ENCODE measurements around the gene CENPV.
"Not testable (repeated sequence)": the region's sequence is repeated elsewhere in the genome, so short reads cannot be mapped to it uniquely, and the experiment has no call there.

The CENPV gene

DNA sequence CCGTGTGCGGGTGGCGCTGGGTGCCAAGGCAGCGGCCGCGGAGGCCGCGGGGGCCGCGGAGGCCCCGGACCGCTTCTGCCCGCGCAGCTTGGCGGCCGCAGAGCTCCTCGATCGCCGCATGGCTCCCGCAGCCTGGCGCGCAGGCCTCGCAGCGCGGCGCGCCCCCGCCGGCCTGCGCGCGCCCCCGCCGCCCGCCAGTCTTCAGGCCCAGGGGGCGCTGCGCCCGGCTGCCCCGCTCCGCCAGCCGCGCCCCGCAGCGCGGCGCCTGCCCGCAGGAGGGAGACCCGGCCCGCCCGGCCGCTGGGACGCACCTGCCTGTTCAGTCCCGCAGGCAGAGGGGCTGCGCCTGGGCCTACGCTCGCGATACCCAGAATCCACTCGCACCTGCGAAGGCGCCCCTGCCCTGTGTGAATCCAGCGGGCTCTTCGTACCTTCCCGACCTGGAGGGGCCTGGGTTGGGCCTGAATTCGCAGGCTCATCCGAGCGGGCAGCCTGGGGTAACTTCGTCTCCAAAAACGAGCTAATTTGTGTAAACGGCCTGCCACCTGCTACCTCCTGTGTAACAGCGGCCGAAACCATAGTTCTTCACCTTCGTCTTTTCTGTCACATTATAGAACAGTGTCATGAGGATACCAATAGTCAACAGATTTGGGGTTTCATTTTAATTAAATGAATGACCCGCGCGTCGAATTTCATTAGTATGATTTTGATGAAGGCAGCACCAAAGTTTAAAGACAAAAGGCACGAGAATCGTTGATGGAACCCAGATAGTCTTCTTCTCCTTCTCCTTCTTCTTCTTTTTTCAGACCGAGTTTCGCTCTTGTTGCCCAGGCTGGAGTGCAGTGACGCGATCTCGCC is at the start of gene CENPV:
CENPV (minus strand) TSS at position 153 of the 858 bp plus-strand sequence; CDS start at position 120, 33 bp downstream.
- peak in 1 of 2 experiments; percentile 51 for DNase-seq

DNA sequence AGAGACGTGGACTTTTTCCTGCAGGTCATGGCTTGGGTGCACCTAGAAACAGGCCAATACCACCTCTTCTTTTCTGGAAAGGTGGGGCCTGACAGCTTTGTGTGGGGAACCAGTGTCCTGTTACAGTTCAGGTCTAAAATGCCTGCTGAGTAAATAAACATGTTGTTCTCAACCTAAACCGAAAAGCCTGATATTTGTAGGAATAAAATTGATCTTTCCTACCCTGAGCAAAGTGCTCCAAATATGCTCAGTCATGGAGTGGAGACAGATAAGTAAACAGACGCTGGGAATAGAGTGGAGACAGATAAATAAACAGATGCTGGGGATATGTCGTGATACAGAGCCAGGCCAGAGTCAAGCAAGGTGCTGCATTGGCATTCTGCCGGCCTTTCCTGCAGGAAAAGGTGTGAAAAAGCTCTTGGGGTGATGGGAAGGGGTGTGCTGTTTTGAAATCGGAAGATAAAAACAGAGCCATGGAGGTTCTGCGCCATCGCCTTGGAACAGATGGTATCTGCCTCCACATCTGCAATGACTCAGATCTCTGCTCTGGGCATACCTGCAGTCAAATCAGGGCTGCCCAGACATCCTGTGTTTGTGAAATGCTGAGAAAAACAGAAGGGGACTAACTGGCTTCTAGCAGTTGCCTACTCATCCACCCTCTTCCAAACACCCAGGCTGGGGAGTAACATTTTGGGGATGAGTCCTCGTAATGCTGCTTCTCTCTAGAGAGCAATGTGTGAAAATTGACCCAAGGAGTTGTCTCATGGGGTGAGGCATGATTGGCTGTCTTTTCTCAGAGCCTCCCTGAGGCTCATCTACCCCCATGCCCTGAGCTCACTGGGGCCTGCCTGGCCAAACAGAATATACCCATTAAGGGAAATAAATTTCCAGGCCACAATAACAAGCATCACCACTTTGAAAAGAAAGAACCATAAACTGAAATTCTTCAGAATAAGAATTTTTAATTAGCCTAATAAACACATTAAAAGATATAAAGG is 45.3 kb upstream of the CENPV start:
- no peak for DNase-seq

DNA sequence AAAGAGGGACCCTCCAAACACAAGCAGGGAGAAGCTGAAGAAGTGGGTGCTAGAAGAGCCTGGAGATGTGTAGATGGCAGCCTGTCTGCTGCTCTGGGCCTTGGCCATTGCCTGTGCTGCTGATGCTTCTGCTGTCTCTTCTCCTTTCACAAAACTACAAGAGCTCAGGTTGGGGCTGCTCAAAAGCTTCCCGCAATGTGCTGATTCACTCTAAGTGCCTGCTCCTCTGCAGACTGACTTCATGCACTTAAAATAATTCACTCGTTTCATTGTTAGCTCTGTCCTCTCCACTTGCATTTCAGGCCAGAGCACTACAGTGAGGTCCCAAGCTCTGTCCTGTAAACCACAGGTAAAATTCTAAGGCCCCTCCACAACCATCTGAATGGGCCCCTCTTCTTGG is 43.4 kb upstream of the CENPV start:
- DNase-seq: not testable (repeated sequence)

DNA sequence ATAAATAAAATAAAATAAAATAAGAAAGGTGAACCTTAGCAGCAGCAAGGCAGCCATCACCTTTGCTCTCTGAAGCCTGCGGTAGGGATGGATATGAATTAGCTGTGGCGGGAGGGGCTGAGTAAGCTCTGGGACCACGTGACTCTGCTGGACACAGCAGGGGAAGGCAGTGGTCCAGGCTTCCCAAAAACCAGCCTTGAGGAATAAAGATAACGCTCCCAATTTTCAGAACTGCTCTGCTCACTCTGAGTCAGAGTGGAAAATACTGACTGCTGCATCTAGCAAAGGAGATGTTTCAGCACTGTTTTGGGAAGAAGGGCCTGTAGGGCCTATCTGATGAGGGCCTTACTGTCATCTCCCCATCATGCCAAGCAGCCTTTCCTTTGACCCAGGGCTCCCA is 42.6 kb upstream of the CENPV start:
- not testable (repeated sequence) for DNase-seq

DNA sequence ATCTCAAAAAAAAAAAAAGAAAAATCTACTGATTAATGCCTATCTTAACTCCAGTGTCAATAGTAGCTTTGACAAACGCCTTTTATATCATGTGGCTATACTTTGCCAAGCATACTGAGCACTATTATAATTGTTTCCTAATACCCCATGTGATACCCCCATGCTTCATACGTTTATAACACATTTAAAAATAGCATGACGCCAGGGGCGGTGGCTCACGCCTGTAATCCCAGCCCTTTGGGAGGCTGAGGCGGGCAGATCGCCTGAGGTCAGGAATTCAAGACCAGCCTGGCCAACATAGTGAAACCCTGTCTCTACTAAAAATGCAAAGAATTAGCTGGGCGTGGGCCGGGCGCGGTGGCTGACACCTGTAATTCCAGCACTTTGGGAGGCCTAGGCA is 39.2 kb upstream of the CENPV start:
- DNase-seq: not testable (repeated sequence)

DNA sequence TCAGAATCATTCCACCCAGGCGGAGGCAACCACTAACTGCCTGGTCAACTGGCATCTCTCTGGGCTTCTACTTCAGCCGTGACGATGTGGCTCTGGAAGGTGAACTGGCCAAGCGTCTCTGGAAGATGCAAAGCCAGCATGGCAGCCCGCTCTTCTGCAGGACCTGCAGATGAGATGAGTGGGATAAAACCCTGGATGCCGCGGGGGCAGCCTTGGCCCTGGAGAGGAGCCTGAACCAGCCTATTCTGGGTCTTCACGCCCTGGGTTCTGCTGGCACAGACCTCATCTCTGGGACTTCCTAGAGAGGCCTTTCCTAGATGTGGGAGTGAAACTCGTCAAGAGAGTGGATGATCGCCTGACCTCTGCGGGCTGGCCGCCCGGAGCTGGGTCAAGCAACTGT is 38.2 kb upstream of the CENPV start:
- no peak for DNase-seq

DNA sequence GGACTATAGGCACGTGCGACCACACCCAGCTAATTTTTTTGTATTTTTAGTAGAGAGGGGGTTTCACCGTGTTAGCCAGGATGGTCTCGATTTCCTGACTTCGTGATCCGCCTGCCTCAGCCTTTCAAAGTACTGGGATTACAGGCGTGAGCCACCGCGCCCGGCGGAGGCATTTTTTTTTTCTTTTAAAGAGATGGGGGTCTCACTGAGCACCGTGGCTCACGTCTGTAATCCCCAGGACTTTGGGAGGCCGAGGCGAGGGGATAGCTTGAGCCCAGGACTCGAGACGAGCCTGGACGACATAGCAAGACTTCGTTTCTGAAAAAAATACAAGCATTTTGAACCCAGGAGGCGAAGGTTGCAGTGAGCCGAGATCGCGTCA is 32.8 kb upstream of the CENPV start:
- not testable (repeated sequence) for DNase-seq

DNA sequence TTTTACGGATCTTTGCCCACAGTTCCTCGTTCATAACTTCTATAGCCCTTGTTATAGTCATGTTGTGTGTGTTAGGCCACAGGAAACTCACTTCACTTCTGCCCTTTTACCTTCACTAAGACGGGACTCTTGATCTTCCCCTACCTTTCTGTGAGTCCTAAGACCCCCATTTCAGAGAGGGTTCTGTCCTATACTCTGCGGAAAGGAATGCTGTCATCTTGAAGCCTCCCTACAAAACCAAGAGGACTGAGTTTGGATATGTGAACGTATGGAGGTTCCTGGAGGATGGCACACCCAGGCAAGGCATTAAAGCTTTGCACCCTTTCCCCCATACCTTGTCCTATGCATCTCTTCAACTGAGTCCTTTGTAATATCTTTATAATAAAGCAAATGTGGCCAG is 31.3 kb upstream of the CENPV start:
- no peak for DNase-seq

DNA sequence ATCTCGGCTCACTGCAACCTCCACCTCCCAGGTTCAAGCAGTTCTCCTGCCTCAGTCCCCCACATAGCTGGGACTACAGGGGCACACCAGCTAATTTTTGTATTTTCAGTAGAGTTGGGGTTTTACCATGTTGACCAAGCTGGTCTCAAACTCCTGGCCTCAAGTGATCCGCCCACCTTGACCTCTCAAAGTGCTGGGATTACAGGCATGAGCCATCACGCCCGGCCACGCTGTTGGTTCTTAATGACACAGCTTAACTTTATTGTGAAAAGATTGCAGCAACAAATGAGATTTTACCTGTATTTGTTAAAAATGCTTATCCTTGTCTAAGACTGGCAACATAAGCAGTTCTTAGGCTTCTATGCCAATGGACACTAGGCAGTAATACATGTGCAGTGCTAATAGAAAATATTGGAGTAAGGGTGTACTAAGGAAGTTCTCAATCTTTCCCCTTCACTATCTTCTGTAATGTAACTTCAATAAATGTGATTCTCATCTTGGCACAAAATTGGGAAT is 30.6 kb upstream of the CENPV start:
- no peak for DNase-seq

DNA sequence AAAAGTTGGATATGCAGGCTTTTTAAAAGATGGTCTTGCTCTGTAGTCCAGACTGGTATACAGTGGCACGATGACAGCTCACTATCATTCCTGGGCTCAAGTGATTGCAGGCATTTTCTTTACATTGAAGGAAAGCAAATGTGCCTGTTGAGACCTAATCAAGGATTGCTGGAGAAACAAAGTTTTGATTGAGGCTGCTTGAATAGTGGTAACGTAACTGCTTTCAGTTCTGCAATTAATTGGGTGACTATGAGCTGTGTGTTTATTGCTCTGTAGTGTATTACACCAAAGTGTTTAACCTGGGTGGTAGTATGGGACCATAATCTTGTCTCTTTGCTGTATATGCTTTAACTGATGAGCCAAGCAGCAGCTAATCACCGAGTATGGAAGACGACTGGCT is 29.9 kb upstream of the CENPV start:
- no peak for DNase-seq

DNA sequence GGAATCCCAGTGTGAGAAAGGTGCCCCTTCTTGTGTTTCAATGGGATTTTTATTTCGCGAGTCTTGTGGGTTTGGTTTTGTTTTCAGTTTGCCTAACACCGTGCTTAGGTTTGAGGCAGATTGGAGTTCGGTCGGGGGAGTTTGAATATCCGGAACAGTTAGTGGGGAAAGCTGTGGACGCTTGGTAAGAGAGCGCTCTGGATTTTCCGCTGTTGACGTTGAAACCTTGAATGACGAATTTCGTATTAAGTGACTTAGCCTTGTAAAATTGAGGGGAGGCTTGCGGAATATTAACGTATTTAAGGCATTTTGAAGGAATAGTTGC is 28.2 kb upstream of the CENPV start:
- no peak for DNase-seq

DNA sequence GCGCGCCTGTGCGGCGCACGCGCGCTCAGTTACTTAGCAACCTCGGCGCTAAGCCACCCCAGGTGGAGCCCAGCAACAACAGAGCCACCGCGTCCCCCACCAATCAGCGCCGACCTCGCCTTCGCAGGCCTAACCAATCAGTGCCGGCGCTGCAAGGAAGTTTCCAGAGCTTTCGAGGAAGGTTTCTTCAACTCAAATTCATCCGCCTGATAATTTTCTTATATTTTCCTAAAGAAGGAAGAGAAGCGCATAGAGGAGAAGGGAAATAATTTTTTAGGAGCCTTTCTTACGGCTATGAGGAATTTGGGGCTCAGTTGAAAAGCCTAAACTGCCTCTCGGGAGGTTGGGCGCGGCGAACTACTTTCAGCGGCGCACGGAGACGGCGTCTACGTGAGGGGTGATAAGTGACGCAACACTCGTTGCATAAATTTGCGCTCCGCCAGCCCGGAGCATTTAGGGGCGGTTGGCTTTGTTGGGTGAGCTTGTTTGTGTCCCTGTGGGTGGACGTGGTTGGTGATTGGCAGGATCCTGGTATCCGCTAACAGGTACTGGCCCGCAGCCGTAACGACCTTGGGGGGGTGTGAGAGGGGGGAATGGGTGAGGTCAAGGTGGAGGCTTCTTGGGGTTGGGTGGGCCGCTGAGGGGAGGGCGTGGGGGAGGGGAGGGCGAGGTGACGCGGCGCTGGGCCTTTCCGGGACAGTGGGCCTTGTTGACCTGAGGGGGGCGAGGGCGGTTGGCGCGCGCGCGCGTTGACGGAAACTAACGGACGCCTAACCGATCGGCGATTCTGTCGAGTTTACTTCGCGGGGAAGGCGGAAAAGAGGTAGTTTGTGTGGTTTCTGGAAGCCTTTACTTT is 27.6 kb upstream of the CENPV start, which contains the start of gene UBB:
UBB (plus strand) TSS at position 452 of the 856 bp plus-strand sequence. CDS start 817 bp downstream, outside the sequence.
- DNase-seq: peak; percentile 74 to 93

DNA sequence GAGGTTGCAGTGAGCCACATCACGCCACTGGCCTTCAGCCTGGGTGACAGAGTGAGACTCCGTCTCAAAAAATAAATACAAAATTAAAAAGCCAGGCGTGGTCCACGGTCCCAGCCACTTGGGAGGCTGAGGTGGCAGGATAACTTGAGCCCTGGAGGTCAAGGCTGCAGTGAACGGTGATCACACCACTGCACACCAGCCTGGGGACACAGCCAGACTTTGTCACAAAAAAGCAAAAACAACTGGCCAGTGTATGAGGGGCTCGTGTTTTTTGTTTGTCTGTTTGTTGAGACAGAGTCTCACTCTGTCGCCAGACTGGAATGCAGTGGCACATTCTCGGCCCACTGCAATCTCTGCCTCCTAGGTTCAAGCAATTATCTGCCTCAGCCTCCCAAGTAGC is 26.4 kb upstream of the CENPV start:
- DNase-seq: no peak

DNA sequence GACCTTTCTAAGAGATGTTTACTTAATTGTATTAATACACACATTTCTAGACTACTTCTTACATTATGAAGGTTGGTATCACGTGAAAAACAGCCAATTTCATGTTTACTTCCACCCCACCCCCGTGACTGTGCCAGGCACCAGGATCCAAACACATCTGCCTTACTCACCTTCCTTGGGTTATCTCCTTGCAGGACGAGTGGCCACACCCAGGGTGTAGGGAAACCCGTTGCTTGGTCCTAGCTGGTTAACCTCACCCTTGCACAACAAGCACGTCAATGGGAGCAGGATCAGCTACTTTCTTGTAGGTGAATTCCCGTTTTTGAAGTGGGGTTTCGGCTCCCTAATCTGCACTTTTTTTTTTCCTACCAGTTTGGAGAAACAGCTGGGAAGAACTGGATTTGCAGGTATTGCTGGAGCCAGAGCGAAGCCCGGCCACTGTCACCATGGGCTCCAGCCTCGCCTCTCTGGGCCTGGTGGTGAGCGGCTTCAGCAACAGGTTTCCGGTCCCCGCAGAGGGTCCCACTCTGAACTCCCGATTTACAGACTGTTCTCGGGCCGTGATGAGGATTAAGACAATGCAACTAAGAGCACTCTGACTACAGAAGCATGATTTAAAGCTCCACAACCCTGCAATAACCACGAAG is 25.5 kb upstream of the CENPV start:
- no peak for DNase-seq

DNA sequence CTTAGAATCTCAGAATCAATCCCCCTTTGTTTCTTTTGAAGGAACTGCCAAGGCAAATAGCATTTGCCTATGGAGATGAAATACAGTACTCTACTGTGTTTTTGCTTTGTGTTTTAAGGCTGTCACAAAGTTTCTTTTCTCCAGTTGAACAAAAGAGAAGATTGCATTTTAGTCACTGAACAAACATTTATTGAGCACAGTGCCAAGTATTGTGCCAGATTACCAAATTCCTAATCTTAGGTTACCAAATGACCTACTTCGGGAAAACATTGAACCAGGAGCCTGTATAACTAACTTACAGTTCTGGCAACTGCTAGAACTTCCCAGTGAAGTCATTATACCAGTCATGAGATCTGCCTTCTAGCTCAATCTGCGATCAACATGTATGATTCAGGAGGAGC is 24.7 kb upstream of the CENPV start:
- DNase-seq: no peak

DNA sequence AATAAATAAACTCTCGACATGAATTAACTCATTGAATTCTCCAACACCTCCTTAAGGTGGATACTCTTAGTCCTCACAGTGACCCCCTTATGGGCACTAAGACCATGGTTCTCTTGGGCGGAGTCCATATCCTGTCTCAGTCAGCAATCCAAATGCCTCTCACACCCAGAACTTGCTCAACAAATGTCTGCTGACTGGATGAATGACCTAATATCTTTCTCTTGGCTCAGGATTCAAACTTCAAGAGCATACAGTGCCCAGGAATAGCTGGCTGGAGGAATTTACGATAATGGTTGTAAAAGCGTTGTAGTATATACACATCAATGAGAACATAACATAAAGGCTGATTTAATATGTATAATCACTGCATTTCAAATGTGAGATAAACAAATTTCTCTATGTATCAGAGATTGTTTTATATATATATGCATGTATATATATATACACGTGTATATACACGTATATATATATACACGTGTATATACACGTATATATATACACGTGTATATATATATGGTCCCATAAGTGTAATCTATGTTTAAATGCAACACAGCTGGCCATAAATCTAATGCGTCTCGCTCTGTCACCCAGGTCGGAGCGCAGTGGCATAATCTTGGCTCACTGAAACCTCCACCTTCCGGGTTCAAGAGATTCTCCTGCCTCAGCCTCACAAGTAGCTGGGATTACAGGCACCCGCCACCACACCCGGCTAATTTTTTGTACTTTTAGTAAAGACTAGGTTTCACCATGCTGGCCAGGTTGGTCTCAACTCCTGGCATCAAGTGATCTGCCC is 21.1 kb upstream of the CENPV start:
- no peak for DNase-seq

DNA sequence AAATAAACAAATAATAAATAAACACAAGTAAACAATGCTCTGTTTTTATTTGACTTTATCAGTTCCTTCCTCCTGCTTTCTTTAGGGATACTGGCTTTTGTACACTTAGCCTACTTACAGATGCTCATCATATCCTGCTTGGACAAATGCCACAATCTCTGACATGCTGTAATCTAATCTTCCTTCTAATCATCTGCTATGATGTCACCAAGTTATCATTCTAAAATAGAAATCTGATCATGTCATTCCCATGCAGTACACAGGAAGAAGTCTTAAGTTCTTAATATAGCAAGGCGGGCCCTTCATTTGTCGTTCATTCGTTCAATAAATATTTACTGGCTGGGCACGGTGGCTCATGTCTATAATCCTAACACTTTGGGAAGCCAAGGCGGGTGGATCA is 18.5 kb upstream of the CENPV start:
- DNase-seq: no peak

DNA sequence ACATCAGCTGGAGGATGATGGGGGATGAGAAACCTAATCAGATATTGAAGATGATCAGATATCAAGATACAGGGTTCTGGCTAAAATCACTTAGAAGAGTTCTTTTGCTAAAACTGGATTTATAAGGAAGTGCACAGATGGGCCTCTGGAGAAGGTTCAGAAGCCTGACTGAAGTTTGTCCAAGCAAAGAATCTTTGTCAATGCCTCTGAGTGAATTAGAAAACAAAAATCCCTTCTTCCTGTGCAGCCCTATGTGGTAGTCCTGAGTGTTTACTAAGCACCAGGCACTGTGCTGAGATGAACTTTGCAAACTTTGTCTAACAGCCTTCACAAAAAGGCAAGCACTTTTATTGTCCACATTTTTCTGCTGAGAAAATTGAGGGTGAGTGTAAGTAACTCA is 11.4 kb upstream of the CENPV start:
- DNase-seq: no peak

DNA sequence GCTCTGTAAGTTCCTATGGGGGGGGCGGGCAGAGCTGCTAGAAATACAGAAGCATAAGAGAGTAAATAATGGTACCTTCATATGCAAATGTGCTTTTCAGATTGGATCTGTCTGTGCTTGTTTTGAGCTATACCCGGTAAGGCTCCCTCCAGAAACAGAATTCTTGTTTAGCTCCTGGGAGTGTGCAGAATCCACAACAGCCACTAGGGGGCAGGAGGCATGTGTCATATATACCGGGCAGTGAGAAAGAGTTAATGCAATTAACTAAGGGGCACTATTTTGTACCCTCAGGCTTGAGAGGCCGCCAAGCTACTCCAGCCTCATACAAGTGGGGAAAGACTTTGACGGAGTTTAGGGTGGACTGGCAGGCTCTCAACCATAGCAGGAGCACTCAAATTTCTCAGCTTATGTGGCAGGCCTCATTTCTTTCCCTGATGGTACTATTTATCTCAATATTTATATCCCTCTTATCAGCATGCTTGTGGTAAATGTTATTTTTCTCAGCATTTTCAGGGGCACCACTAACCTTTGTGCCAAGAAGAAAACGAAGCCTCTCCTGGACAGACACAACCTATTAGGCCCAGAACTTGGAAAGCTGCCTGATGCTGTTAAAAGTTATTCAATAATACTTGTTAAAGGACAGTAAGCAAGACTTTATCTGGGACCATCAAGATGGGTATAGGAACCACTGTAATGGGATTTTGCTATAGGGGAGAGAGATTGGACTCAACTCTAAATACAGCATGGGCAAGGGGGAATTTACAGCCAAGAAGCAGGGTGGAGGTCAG is 10.7 kb upstream of the CENPV start:
- DNase-seq: peak; percentile 15 to 74

DNA sequence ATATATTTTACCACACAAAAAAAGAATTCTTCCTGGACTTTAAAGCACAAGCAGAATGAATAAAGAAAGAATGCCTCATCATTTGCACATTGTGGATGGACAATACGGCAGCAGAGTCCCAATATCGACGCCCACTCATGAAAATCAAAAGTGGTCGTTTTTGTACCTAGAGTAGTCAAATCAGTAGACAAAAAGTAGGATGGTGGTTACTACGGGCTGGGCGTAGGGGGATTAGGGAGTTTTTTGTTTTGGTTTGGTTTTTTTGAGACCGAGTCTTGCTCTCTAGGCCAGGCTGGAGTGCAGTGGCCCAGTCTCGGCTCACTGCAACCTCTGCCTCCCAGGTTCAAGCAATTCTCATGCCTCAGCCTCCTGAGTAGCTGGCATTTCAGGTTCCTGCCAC is 8.6 kb upstream of the CENPV start:
- DNase-seq: no peak
